ENCODE data around the gene PDE4C.

The PDE4C gene

DNA sequence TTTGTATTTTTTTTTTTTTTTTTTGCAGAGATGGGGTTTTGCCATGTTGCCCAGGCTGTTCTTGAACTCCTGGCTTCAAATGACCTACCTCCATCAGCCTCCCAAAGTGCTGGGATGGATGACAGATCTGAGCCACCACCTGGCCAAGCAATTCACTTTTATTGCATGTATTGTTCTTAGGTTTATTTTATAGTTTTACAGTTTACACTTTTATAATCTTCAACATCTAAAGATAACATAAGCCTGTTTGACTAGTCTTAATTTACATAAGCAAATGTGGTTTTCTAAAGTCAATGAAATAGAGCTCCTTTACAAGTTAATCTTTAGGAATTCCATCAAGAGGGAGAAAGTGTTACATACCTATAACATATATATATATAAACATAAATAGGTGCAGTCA is 42.7 kb downstream of the PDE4C start:
- Histone ChIP-seq H3K4me3 (ENCODE audit: low read depth, low read length) (no peak overlapping the region), H3K4me1 (ENCODE audit: control insufficient read depth, insufficient read depth, low read length) (no peaks in the 10 kb centered on the region), H3K27ac (ENCODE audit: extremely low read depth, low read depth, low read length) (no peak overlapping the region), H3K36me3 (ENCODE audit: control insufficient read depth in 2 of 2, insufficient read depth in 1 of 2, low read length in 2 of 2) (no peaks in the 10 kb centered on the region), H3K9me3 (ENCODE audit: control insufficient read depth, insufficient read depth, low read depth, low read length) (no peaks in the 10 kb centered on the region)
- ChIA-PET CTCF (interaction anchor here (0.6 to 1.4 kb wide), 6 partner anchors 22 to 324 kb away, joined by 3 to 6 read pairs (median 3); no protein-coding TSS in a partner anchor), POLR2A (interaction anchor here (0.7 to 2.3 kb wide), 2 partner anchors 9 to 232 kb away, joined by 3 to 8 read pairs; partner anchors contain the start of gene MPV17L2)
- TF ChIP-seq, protein P1, sequence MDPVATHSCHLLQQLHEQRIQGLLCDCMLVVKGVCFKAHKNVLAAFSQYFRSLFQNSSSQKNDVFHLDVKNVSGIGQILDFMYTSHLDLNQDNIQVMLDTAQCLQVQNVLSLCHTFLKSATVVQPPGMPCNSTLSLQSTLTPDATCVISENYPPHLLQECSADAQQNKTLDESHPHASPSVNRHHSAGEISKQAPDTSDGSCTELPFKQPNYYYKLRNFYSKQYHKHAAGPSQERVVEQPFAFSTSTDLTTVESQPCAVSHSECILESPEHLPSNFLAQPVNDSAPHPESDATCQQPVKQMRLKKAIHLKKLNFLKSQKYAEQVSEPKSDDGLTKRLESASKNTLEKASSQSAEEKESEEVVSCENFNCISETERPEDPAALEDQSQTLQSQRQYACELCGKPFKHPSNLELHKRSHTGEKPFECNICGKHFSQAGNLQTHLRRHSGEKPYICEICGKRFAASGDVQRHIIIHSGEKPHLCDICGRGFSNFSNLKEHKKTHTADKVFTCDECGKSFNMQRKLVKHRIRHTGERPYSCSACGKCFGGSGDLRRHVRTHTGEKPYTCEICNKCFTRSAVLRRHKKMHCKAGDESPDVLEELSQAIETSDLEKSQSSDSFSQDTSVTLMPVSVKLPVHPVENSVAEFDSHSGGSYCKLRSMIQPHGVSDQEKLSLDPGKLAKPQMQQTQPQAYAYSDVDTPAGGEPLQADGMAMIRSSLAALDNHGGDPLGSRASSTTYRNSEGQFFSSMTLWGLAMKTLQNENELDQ (tag by site-specific recombination; IDR thresholded peaks at IDR 0.05; ENCODE audit: low read depth), result no peak
- TF ChIP-seq ZNF335 (tag by site-specific recombination; conservative IDR thresholded peaks at IDR 0.05) (no peak), ZNF624 (tag by site-specific recombination; IDR thresholded peaks at IDR 0.05) (no peak), GLIS1 (tag by site-specific recombination; IDR thresholded peaks at IDR 0.05) (peak; percentile 42), WT1 (tag by site-specific recombination; IDR thresholded peaks at IDR 0.05) (peak; percentile 48; the same call in 1 of the 2 replicates), ZBTB20 (tag by site-specific recombination; IDR thresholded peaks at IDR 0.05) (no peak), FEZF1 (tag by site-specific recombination; IDR thresholded peaks at IDR 0.05) (peak; percentile 28; the same call in 1 of the 2 replicates), OSR2 (tag by site-specific recombination; IDR thresholded peaks at IDR 0.05) (peak; percentile 51; the same call in 1 of the 2 replicates)
- TF ChIP-seq, protein P2, sequence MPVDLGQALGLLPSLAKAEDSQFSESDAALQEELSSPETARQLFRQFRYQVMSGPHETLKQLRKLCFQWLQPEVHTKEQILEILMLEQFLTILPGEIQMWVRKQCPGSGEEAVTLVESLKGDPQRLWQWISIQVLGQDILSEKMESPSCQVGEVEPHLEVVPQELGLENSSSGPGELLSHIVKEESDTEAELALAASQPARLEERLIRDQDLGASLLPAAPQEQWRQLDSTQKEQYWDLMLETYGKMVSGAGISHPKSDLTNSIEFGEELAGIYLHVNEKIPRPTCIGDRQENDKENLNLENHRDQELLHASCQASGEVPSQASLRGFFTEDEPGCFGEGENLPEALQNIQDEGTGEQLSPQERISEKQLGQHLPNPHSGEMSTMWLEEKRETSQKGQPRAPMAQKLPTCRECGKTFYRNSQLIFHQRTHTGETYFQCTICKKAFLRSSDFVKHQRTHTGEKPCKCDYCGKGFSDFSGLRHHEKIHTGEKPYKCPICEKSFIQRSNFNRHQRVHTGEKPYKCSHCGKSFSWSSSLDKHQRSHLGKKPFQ (tag by site-specific recombination; IDR thresholded peaks at IDR 0.05), result 0 out of 2 replicates have a peak, but pooled peaks have one; percentile 37
- TF ChIP-seq, protein P3, sequence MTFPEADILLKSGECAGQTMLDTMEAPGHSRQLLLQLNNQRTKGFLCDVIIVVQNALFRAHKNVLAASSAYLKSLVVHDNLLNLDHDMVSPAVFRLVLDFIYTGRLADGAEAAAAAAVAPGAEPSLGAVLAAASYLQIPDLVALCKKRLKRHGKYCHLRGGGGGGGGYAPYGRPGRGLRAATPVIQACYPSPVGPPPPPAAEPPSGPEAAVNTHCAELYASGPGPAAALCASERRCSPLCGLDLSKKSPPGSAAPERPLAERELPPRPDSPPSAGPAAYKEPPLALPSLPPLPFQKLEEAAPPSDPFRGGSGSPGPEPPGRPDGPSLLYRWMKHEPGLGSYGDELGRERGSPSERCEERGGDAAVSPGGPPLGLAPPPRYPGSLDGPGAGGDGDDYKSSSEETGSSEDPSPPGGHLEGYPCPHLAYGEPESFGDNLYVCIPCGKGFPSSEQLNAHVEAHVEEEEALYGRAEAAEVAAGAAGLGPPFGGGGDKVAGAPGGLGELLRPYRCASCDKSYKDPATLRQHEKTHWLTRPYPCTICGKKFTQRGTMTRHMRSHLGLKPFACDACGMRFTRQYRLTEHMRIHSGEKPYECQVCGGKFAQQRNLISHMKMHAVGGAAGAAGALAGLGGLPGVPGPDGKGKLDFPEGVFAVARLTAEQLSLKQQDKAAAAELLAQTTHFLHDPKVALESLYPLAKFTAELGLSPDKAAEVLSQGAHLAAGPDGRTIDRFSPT (tag by site-specific recombination; IDR thresholded peaks at IDR 0.05), result no peak
- TF ChIP-seq, protein P4, sequence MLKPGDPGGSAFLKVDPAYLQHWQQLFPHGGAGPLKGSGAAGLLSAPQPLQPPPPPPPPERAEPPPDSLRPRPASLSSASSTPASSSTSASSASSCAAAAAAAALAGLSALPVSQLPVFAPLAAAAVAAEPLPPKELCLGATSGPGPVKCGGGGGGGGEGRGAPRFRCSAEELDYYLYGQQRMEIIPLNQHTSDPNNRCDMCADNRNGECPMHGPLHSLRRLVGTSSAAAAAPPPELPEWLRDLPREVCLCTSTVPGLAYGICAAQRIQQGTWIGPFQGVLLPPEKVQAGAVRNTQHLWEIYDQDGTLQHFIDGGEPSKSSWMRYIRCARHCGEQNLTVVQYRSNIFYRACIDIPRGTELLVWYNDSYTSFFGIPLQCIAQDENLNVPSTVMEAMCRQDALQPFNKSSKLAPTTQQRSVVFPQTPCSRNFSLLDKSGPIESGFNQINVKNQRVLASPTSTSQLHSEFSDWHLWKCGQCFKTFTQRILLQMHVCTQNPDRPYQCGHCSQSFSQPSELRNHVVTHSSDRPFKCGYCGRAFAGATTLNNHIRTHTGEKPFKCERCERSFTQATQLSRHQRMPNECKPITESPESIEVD (tag by site-specific recombination; IDR thresholded peaks at IDR 0.05), result peak; percentile 65

DNA sequence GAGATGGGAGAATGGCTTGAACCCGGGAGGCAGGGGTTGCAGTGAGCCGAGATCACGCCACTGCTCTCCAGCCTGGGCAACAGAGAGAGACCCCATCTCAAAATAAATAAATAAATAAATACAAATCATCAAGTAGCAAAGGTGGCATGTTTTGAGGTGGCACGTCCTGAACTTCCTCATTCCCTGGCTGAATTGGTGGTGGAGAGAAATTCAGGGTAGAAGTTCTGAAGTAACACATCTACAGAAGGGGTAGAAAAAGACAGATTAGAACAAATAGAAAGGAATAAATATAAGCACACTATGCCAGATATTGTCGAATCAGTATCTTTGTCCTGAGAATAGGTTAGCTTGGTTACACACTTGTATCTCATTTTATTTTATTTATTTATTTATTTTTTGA is 46.3 kb downstream of the PDE4C start:
- ChIA-PET POLR2A (interaction anchor here (1.1 kb wide), 1 partner anchor 13 kb away, joined by 4 read pairs; the partner anchor contains the start of gene MPV17L2), CTCF (interaction anchor here (0.6 kb wide), 1 partner anchor 46 kb away, joined by 5 read pairs; no protein-coding TSS in a partner anchor)
- Histone ChIP-seq H3K4me1 (ENCODE audit: control insufficient read depth, insufficient read depth, low read length) (no peaks in the 10 kb centered on the region), H3K27ac (ENCODE audit: extremely low read depth, low read depth, low read length) (no peak overlapping the region), H3K36me3 (ENCODE audit: control insufficient read depth in 2 of 2, insufficient read depth in 1 of 2, low read length in 2 of 2) (peaks cover 0 to 7% of the 10 kb centered on the region in 2 experiments; a peak in 1 of 3 replicates), H3K4me3 (ENCODE audit: low read depth, low read length) (no peak overlapping the region), H3K9me3 (ENCODE audit: control insufficient read depth, insufficient read depth, low read depth, low read length) (no peaks in the 10 kb centered on the region)
- 0 out of 2 replicates have a peak, but pooled peaks have one; percentile 20 for TF ChIP-seq ZNF121 (tag by site-specific recombination; IDR thresholded peaks at IDR 0.05)
- TF ChIP-seq, protein P5, sequence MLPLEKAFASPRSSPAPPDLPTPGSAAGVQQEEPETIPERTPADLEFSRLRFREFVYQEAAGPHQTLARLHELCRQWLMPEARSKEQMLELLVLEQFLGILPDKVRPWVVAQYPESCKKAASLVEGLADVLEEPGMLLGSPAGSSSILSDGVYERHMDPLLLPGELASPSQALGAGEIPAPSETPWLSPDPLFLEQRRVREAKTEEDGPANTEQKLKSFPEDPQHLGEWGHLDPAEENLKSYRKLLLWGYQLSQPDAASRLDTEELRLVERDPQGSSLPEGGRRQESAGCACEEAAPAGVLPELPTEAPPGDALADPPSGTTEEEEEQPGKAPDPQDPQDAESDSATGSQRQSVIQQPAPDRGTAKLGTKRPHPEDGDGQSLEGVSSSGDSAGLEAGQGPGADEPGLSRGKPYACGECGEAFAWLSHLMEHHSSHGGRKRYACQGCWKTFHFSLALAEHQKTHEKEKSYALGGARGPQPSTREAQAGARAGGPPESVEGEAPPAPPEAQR (tag by site-specific recombination; IDR thresholded peaks at IDR 0.05), result no peak

Measured in HEK293 (cell line).